Measurements from ENCODE around the gene AFG1L.
A peak's percentile ranks its signal among the peaks of the same experiment; 100 is the strongest.
"Not testable (repeated sequence)": the region's sequence is repeated elsewhere in the genome, so short reads cannot be mapped to it uniquely, and the experiment has no call there.

The AFG1L gene

GRCh38 chr6:108294727-108295625, at the start of gene AFG1L:
Gene AFG1L (plus strand): TSS chr6:108295054. CDS start chr6:108295080, 26 bp downstream.
- DNase-seq, result peak; percentile 84 to 88

GRCh38 chr6:108245095-108245494, 49.8 kb upstream of the AFG1L start:
- DNase-seq, result not testable (repeated sequence)

GRCh38 chr6:108247965-108248536, 46.8 kb upstream of the AFG1L start:
- no peak for DNase-seq

- no peak for DNase-seq
Measured at GRCh38 chr6:108250240-108250866, 44.5 kb upstream of the AFG1L start.

GRCh38 chr6:108251252-108251651, 43.6 kb upstream of the AFG1L start:
- DNase-seq, result no peak

GRCh38 chr6:108252055-108252454, 42.8 kb upstream of the AFG1L start:
- DNase-seq, result no peak

GRCh38 chr6:108253241-108253640, 41.6 kb upstream of the AFG1L start:
- DNase-seq, result no peak

GRCh38 chr6:108254433-108255410, 40.1 kb upstream of the AFG1L start:
- DNase-seq, result no peak

- DNase-seq, result peak; percentile 32 to 41
Measured at GRCh38 chr6:108260126-108260808, 34.6 kb upstream of the AFG1L start.

- peak; percentile 92 to 95 for DNase-seq
Measured at GRCh38 chr6:108260809-108261569, 33.9 kb upstream of the AFG1L start, which contains the start of gene SNX3. Gene SNX3 (minus strand): TSS chr6:108261040. CDS start chr6:108260921, 119 bp downstream.

- no peak for DNase-seq
Measured at GRCh38 chr6:108263371-108263770, 31.5 kb upstream of the AFG1L start.

- DNase-seq, result no peak
Measured at GRCh38 chr6:108268845-108269244, 26.0 kb upstream of the AFG1L start.

- not testable (repeated sequence) for DNase-seq
Measured at GRCh38 chr6:108269955-108270354, 24.9 kb upstream of the AFG1L start.

- no peak for DNase-seq
Measured at GRCh38 chr6:108274546-108274945, 20.3 kb upstream of the AFG1L start.

GRCh38 chr6:108275976-108276375, 18.9 kb upstream of the AFG1L start:
- no peak for DNase-seq

GRCh38 chr6:108277295-108277694, 17.6 kb upstream of the AFG1L start:
- no peak for DNase-seq

GRCh38 chr6:108277831-108278230, 17.0 kb upstream of the AFG1L start:
- no peak for DNase-seq

GRCh38 chr6:108285381-108285780, 9.5 kb upstream of the AFG1L start:
- DNase-seq, result no peak

- DNase-seq, result no peak
Measured at GRCh38 chr6:108286366-108286765, 8.5 kb upstream of the AFG1L start.

GRCh38 chr6:108287373-108287772, 7.5 kb upstream of the AFG1L start:
- DNase-seq, result no peak

GRCh38 chr6:108288742-108289141, 6.1 kb upstream of the AFG1L start:
- DNase-seq, result no peak
